Adrenal gland (tissue), 5 donors: ENCODE data around the gene ASPN.

Source experiments
- CTCF ChIP-seq, 6 experiments: fragments of 450-650 bp in 4 of 6; fragments of 200-600 bp in 2 of 6; sonication (generic) in 1 of 6; IDR thresholded peaks; 1 replicate in 5 of 6; 2 replicates in 1 of 6; pipeline versions ENCODE4 v1.5.1 to v1.8.0; 2016 to 2021; ENCODE audit warnings: antibody characterized with exemption in 6 of 6, mild to moderate bottlenecking in 2 of 6, moderate library complexity in 1 of 6
- POLR2A ChIP-seq, 2 donors: fragments of 450-650 bp; IDR thresholded peaks; one replicate each; pipeline ENCODE4 v1.6.1; 2017; ENCODE audit warnings: antibody characterized with exemption in 2 of 2, mild to moderate bottlenecking in 2 of 2, moderate library complexity in 1 of 2
- donor health status: DM: no; HTN: no; CAD: no.

- no peak for TF ChIP-seq CTCF (IDR thresholded peaks at IDR 0.05)
- TF ChIP-seq POLR2A (IDR thresholded peaks at IDR 0.05) = no peak
Measured at GRCh38 chr9:92439921-92440750, 42.2 kb downstream of the ASPN start.
